ENCODE data around the gene TOP3A. TPM values are rescaled to one million over a fixed set of nuclear protein-coding genes. Genes with fewer than 3 reads are reported as not detected.

Gene TOP3A
- total and polyA plus RNA-seq, 2 experiments from 2014 or later = 21.7 to 76.7 TPM

- Histone ChIP-seq H4K20me1 (replicated peaks; ENCODE audit: insufficient read depth) (0 out of 2 replicates have a peak, but pooled peaks cover 7% of the 10 kb centered on the region), H3K4me1 (ENCODE audit: insufficient read depth) (peaks cover 8% of the 10 kb centered on the region; the same call in 1 of the 2 replicates), H3K9me2 (ENCODE audit: insufficient read depth) (no peaks in the 10 kb centered on the region), H3F3A (replicated peaks; ENCODE audit: low read depth) (0 out of 2 replicates have a peak, but pooled peaks cover 4% of the 10 kb centered on the region), H3K4me2 (peak overlapping the region; percentile 96), H2AFZ (peak overlapping the region; percentile 95), H3K36me3 (ENCODE audit: insufficient read depth) (peaks cover 16% of the 10 kb centered on the region; the same call in 1 of the 2 replicates), H3K27me3 (ENCODE audit: insufficient read depth) (no peaks in the 10 kb centered on the region), H3K27ac (ENCODE audit: low read depth) (0 out of 2 replicates have a peak overlapping the region, but pooled peaks have one; percentile 45), H3K4me3 (peak overlapping the region; percentile 97), H3K79me2 (replicated peaks; ENCODE audit: insufficient read depth) (peaks cover 43% of the 10 kb centered on the region)
- TF ChIP-seq ZNF114 (CRISPR knock-in tag; IDR thresholded peaks at IDR 0.05) (no peak), CREB1 (CRISPR knock-in tag; IDR thresholded peaks at IDR 0.05; ENCODE audit: low read depth) (no peak), NANOG (IDR thresholded peaks at IDR 0.05; ENCODE audit: borderline replicate concordance) (no peak)
- TF ChIP-seq, protein P1, sequence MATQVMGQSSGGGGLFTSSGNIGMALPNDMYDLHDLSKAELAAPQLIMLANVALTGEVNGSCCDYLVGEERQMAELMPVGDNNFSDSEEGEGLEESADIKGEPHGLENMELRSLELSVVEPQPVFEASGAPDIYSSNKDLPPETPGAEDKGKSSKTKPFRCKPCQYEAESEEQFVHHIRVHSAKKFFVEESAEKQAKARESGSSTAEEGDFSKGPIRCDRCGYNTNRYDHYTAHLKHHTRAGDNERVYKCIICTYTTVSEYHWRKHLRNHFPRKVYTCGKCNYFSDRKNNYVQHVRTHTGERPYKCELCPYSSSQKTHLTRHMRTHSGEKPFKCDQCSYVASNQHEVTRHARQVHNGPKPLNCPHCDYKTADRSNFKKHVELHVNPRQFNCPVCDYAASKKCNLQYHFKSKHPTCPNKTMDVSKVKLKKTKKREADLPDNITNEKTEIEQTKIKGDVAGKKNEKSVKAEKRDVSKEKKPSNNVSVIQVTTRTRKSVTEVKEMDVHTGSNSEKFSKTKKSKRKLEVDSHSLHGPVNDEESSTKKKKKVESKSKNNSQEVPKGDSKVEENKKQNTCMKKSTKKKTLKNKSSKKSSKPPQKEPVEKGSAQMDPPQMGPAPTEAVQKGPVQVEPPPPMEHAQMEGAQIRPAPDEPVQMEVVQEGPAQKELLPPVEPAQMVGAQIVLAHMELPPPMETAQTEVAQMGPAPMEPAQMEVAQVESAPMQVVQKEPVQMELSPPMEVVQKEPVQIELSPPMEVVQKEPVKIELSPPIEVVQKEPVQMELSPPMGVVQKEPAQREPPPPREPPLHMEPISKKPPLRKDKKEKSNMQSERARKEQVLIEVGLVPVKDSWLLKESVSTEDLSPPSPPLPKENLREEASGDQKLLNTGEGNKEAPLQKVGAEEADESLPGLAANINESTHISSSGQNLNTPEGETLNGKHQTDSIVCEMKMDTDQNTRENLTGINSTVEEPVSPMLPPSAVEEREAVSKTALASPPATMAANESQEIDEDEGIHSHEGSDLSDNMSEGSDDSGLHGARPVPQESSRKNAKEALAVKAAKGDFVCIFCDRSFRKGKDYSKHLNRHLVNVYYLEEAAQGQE (IDR thresholded peaks at IDR 0.05; ENCODE audit: unreplicated experiment) = no peak
- ATAC-seq (peak; percentile 18), DNase-seq (ENCODE audit: low spot score) (peak; percentile 50)
- peaks cover 11% of the 10 kb centered on the region; the same call in 2 of the 3 replicates for H3K4me1 Mint-ChIP-seq
- H3K36me3 Mint-ChIP-seq (ENCODE audit: low read depth) = peaks cover 20% of the 10 kb centered on the region; the same call in 2 of the 3 replicates
- peak overlapping the region; percentile 90 for H3K4me3 Mint-ChIP-seq
- peaks cover 5% of the 10 kb centered on the region for H3K27me3 Mint-ChIP-seq (ENCODE audit: insufficient read depth, low read depth, poor library complexity)
- no peaks in the 10 kb centered on the region for H3K9me3 Mint-ChIP-seq
- peak overlapping the region; percentile 82 for H3K27ac Mint-ChIP-seq
These were observed 47.9 kb upstream of the TOP3A start for GRCh38 chr17:18362698-18363100.

GRCh38 chr17:18361837-18362697 lies 47.3 kb upstream of the TOP3A start:
- Histone ChIP-seq H3K4me3 (peak overlapping the region; percentile 97), H3K4me2 (peak overlapping the region; percentile 96), H2AFZ (peak overlapping the region; percentile 95), H4K20me1 (replicated peaks; ENCODE audit: insufficient read depth) (0 out of 2 replicates have a peak, but pooled peaks cover 11% of the 10 kb centered on the region), H3F3A (replicated peaks; ENCODE audit: low read depth) (0 out of 2 replicates have a peak, but pooled peaks cover 4% of the 10 kb centered on the region), H3K79me2 (replicated peaks; ENCODE audit: insufficient read depth) (peaks cover 49% of the 10 kb centered on the region), H3K36me3 (ENCODE audit: insufficient read depth) (peaks cover 16% of the 10 kb centered on the region; the same call in 1 of the 2 replicates), H3K4me1 (ENCODE audit: insufficient read depth) (peaks cover 8% of the 10 kb centered on the region; the same call in 1 of the 2 replicates), H3K9me2 (ENCODE audit: insufficient read depth) (no peaks in the 10 kb centered on the region), H3K27ac (ENCODE audit: low read depth) (0 out of 2 replicates have a peak overlapping the region, but pooled peaks have one; percentile 45), H3K27me3 (ENCODE audit: insufficient read depth) (no peaks in the 10 kb centered on the region)
- Mint-ChIP-seq H3K27me3 (ENCODE audit: insufficient read depth, low read depth, poor library complexity) (peaks cover 5% of the 10 kb centered on the region), H3K27ac (peak overlapping the region; percentile 82), H3K4me1 (peaks cover 11% of the 10 kb centered on the region; the same call in 2 of the 3 replicates), H3K36me3 (ENCODE audit: low read depth) (peaks cover 20% of the 10 kb centered on the region; the same call in 2 of the 3 replicates), H3K4me3 (peak overlapping the region; percentile 90), H3K9me3 (no peaks in the 10 kb centered on the region)
- TF ChIP-seq EZH2 (IDR thresholded peaks at IDR 0.05; ENCODE audit: low read depth, unreplicated experiment) (no peak), POLR2AphosphoS5 (IDR thresholded peaks at IDR 0.05; ENCODE audit: low read depth) (no peak), EZH2phosphoT487 (IDR thresholded peaks at IDR 0.05; ENCODE audit: unreplicated experiment) (no peak), ZNF114 (CRISPR knock-in tag; IDR thresholded peaks at IDR 0.05) (no peak), CTCF (conservative IDR thresholded peaks at IDR 0.05; ENCODE audit: low read depth in 2 of 2) (no peak)
- DNase-seq (ENCODE audit: low spot score) = no peak
- ATAC-seq = no peak

Measured in GM23338 (cell line).